PC-3 (cell line): Measurements from ENCODE around the gene CNPY2. TPM values are rescaled to one million over a fixed set of nuclear protein-coding genes. Genes with fewer than 3 reads are reported as not detected.
"Not testable (repeated sequence)": the region's sequence is repeated elsewhere in the genome, so short reads cannot be mapped to it uniquely, and the experiment has no call there.

ENCODE experiments used
- ATAC-seq: fragments of 200-7000 bp; cut with Tn5 transposase; 2 replicates; pipeline ENCODE4 v1.9.1; 2020; ENCODE audit warnings: mild to moderate bottlenecking, moderate library complexity
- BruUV-seq: library from RNA; stranded (reverse); fragments of 400-500 nt; replicated peaks from 2 replicates; lab custom pipeline; 2021; lab: Mats Ljungman, UMichigan
- CTCF ChIA-PET: fragments of 300-600 bp; sonication (Branson Sonifier 250); formaldehyde crosslinking; loops from one replicate; lab custom pipeline; 2022; ENCODE audit warnings: antibody characterized with exemption; lab: Charles Lee
- POLR2A ChIA-PET: fragments of 300-600 bp; sonication (Branson Sonifier 250); formaldehyde crosslinking; loops from one replicate; lab custom pipeline; 2022; ENCODE audit warnings: antibody characterized with exemption; ENCODE audit not compliant: unreplicated experiment; lab: Charles Lee
- DNase-seq: peaks from one replicate; pipeline ENCODE4 v3.0.0-alpha.2; 2015
- H2AFZ ChIP-seq: fragments of 300-600 bp; sonication (generic); 2 replicates; pipeline ENCODE4 v1.6.0; 2016; ENCODE audit warnings: antibody characterized with exemption, low read length
- H3F3A ChIP-seq: fragments of 300-600 bp; sonication (generic); one replicate; pipeline ENCODE4 v1.6.0; 2017; ENCODE audit warnings: antibody characterized with exemption, low read length, control low read depth, mild to moderate bottlenecking; ENCODE audit not compliant: unreplicated experiment
- H3K27ac ChIP-seq: fragments of 300-600 bp; sonication (generic); 2 replicates; pipeline ENCODE4 v1.5.1; 2016; ENCODE audit warnings: mild to moderate bottlenecking, low read length
- H3K27me3 ChIP-seq: fragments of 300-600 bp; sonication (generic); 2 replicates; pipeline ENCODE4 v1.6.1; 2016; ENCODE audit warnings: low read length, mixed read lengths
- H3K36me3 ChIP-seq: fragments of 300-600 bp; sonication (generic); 2 replicates; pipeline ENCODE4 v1.6.1; 2016; ENCODE audit warnings: low read depth, mixed run types, low read length, mixed read lengths
- H3K4me1 ChIP-seq: fragments of 300-600 bp; sonication (generic); 2 replicates; pipeline ENCODE4 v1.5.1; 2016; ENCODE audit warnings: low read length; ENCODE audit not compliant: insufficient read depth
- H3K4me2 ChIP-seq: fragments of 300-600 bp; sonication (generic); 2 replicates; pipeline ENCODE4 v1.6.0; 2016; ENCODE audit warnings: low read length
- H3K4me3 ChIP-seq: fragments of 300-600 bp; sonication (generic); 2 replicates; pipeline ENCODE4 v1.5.1; 2016; ENCODE audit warnings: mild to moderate bottlenecking, low read length, mixed read lengths
- H3K79me2 ChIP-seq: fragments of 300-600 bp; sonication (generic); 2 replicates; pipeline ENCODE4 v1.6.1; 2017; ENCODE audit warnings: low read length, mixed read lengths
- H3K9ac ChIP-seq: fragments of 300-600 bp; sonication (generic); 2 replicates; pipeline ENCODE4 v1.6.0; 2016; ENCODE audit warnings: mild to moderate bottlenecking, low read length
- H3K9me2 ChIP-seq: fragments of 300-600 bp; sonication (generic); replicated peaks from 2 replicates; pipeline ENCODE4 v1.6.1; 2016; ENCODE audit warnings: mixed run types, low read length, mixed read lengths
- H3K9me3 ChIP-seq: fragments of 300-600 bp; sonication (generic); 2 replicates; pipeline ENCODE4 v1.6.1; 2016; ENCODE audit warnings: low read length, mixed read lengths
- H4K20me1 ChIP-seq: fragments of 300-600 bp; sonication (generic); 2 replicates; pipeline ENCODE4 v1.6.1; 2016; ENCODE audit warnings: low read length, mixed read lengths
- CTCF ChIP-seq: fragments of 300-600 bp; sonication (generic); conservative IDR thresholded peaks from 2 replicates; pipeline ENCODE4 v1.5.1; 2017; ENCODE audit warnings: antibody characterized with exemption, low read depth, mild to moderate bottlenecking, low read length
- EZH2 ChIP-seq: fragments of 300-600 bp; sonication (generic); IDR thresholded peaks from one replicate; pipeline ENCODE4 v1.6.1; 2017; ENCODE audit warnings: antibody characterized with exemption, mild to moderate bottlenecking, low read length; ENCODE audit not compliant: unreplicated experiment
- EZH2phosphoT487 ChIP-seq: fragments of 300-600 bp; sonication (generic); IDR thresholded peaks from 2 replicates; pipeline ENCODE4 v1.6.1; 2018; ENCODE audit warnings: mild to moderate bottlenecking, antibody characterized with exemption, low read length, borderline replicate concordance
- intact Hi-C: fragments of 100-400 bp; cut with micrococcal nuclease; formaldehyde crosslinking; loops from 2 replicates; pipeline ENCODE4 v1.9.0; 2023
- total RNA-seq: library from RNA; depleted of rRNA; stranded (reverse); fragments of >200 nt; gene quantifications from 2 replicates; pipeline ENCODE4 v1.2.3, GENCODE V29; 2014

Gene CNPY2
- total RNA-seq, 1 experiment from 2014 or later: 109 TPM

DNA sequence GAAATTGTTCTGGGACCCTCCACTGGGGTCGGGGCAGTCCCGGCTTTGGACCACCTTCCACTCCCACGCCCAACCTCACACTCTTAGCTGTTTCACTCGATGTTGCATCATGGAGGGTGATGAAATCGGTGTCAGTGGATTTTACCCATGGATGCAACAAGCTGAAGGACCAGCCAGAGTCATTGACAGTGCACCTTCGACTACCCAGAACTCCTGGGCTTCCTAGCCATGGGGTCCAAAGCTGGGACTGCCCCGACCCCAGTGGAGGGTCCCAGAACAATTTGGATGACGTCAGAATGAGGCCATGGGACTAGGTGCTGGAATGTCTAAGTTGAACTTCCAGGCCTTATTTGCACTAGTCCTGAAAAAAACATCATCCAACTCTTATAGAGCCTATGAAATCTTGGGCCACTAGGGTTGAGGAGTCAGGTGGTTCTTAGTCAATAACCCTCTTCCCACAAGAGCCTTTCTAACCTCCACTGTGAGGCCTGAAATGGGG lies 22.0 kb upstream of the CNPY2 start:
- Histone ChIP-seq H3K9me3 (no peaks in the 10 kb centered on the region), H3K27me3 (no peaks in the 10 kb centered on the region), H3K36me3 (no peaks in the 10 kb centered on the region), H3K4me3 (no peak overlapping the region), H2AFZ (no peak overlapping the region), H4K20me1 (no peaks in the 10 kb centered on the region), H3K9me2 (no peaks in the 10 kb centered on the region), H3K79me2 (no peaks in the 10 kb centered on the region), H3K9ac (no peak overlapping the region), H3K4me2 (0 out of 2 replicates have a peak overlapping the region, but pooled peaks have one; percentile 39), H3F3A (no peaks in the 10 kb centered on the region), H3K27ac (peak overlapping the region; percentile 65), H3K4me1 (peaks cover 37% of the 10 kb centered on the region)
- ChIA-PET POLR2A (no interaction called here), CTCF (no interaction called here)
- ATAC-seq (no peak), DNase-seq (no peak)
- BruUV-seq: no TSS peak
- intact Hi-C loops: no loop called here
- no peak for TF ChIP-seq CTCF
- TF ChIP-seq EZH2: no peak
- no peak for TF ChIP-seq EZH2phosphoT487

- H2AFZ ChIP-seq: no peak overlapping the region
- H3K9ac ChIP-seq: no peak overlapping the region
- H4K20me1 ChIP-seq: no peaks in the 10 kb centered on the region
- ChIA-PET CTCF (interaction anchor here (0.6 kb wide), 1 partner anchor 15 kb away, joined by 3 read pairs; no protein-coding TSS in a partner anchor), POLR2A (no interaction called here)
- H3K4me3 ChIP-seq: no peak overlapping the region
- H3K36me3 ChIP-seq: no peaks in the 10 kb centered on the region
- DNase-seq (no peak), ATAC-seq (no peak)
- H3K9me2 ChIP-seq: no peaks in the 10 kb centered on the region
- intact Hi-C loops: no loop called here
- H3F3A ChIP-seq: no peaks in the 10 kb centered on the region
- H3K9me3 ChIP-seq: no peaks in the 10 kb centered on the region
- no peak overlapping the region for H3K4me2 ChIP-seq
- no peaks in the 10 kb centered on the region for H3K27me3 ChIP-seq
- no TSS peak for BruUV-seq
- H3K27ac ChIP-seq: no peak overlapping the region
- H3K79me2 ChIP-seq: no peaks in the 10 kb centered on the region
- H3K4me1 ChIP-seq: peaks cover 39% of the 10 kb centered on the region
- no peak for TF ChIP-seq EZH2phosphoT487
- TF ChIP-seq EZH2: no peak
- no peak for TF ChIP-seq CTCF
Measured at GRCh38 chr12:56336361-56337167, 20.8 kb upstream of the CNPY2 start.

DNA sequence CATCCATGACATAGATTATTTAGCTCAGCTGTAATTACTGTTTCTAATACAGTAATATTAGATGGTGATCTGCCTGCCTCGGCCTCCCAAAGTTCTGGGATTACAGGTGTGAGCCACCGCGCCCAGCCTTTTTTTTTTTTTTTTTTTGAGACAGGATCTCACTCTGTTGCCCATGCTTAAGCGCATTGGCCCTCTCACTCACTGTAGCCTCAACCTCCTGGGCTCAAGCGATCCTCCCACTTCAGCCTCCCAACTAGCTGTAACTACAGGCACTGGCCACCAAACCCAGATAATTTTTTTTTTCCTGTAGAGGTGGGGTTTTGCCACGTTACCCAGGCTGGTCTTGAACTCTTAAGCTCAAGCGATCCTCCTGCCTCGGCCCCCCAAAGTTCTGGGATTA lies 19.7 kb upstream of the CNPY2 start:
- ChIA-PET CTCF (interaction anchor here (0.6 kb wide), 1 partner anchor 39 kb away, joined by 6 read pairs; no protein-coding TSS in a partner anchor), POLR2A (interaction anchor here (0.6 kb wide), 1 partner anchor 16 kb away, joined by 3 read pairs; no protein-coding TSS in a partner anchor)
- H3K4me1 ChIP-seq: peaks cover 39% of the 10 kb centered on the region
- H3K36me3 ChIP-seq, H4K20me1 ChIP-seq, H3K9me2 ChIP-seq, ATAC-seq, H3K27me3 ChIP-seq, H3K79me2 ChIP-seq, intact Hi-C loops, H3K9me3 ChIP-seq, H3K4me3 ChIP-seq, H2AFZ ChIP-seq, DNase-seq, H3K27ac ChIP-seq, BruUV-seq, H3F3A ChIP-seq, H3K9ac ChIP-seq, H3K4me2 ChIP-seq: not testable (repeated sequence)
